ENCODE measurements around the gene KCNT2.

DNA sequence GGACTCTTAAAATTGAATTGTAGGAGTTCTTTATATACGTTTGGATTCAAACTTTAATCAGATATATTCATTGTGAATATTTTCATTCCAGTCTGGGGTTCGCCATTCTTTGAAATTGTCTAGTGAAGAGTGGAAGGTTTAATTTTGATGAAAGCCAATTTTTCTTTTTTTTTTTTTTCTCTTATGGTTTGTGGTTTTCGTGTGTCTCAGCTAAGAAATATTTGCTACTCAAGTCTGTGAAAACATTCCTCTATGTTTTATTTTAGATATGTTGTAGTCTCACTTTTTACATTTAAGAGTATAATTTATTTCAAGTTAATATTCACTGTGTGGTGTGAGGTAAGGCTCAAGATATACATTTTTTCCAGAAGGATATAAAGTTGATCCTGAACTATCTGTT is 220.5 kb downstream of the KCNT2 start:
- TF ChIP-seq POLR2A (IDR thresholded peaks at IDR 0.05) (no peak), POLR2AphosphoS5 (IDR thresholded peaks at IDR 0.05) (no peak)
- TF ChIP-seq, protein P1, sequence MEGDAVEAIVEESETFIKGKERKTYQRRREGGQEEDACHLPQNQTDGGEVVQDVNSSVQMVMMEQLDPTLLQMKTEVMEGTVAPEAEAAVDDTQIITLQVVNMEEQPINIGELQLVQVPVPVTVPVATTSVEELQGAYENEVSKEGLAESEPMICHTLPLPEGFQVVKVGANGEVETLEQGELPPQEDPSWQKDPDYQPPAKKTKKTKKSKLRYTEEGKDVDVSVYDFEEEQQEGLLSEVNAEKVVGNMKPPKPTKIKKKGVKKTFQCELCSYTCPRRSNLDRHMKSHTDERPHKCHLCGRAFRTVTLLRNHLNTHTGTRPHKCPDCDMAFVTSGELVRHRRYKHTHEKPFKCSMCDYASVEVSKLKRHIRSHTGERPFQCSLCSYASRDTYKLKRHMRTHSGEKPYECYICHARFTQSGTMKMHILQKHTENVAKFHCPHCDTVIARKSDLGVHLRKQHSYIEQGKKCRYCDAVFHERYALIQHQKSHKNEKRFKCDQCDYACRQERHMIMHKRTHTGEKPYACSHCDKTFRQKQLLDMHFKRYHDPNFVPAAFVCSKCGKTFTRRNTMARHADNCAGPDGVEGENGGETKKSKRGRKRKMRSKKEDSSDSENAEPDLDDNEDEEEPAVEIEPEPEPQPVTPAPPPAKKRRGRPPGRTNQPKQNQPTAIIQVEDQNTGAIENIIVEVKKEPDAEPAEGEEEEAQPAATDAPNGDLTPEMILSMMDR (IDR thresholded peaks at IDR 0.05): no peak
